GM19395 (cell line): ENCODE measurements around the gene ESD.

Experiments used
- ATAC-seq: cut with Tn5 transposase; IDR thresholded peaks from one replicate; pipeline ENCODE4 v1.9.1; 2021; ENCODE audit warnings: mild to moderate bottlenecking, moderate library complexity; ENCODE audit not compliant: unreplicated experiment

Gene ESD

GRCh38 chr13:46747031-46747820, 49.7 kb downstream of the ESD start:
- no peak for ATAC-seq

- no peak for ATAC-seq
Observed at GRCh38 chr13:46745706-46746105, 51.3 kb downstream of the ESD start.

- no peak for ATAC-seq
Observed at GRCh38 chr13:46745062-46745461, 51.9 kb downstream of the ESD start.

- no peak for ATAC-seq
Observed at GRCh38 chr13:46743191-46743590, 53.8 kb downstream of the ESD start.

- ATAC-seq, result no peak
Observed at GRCh38 chr13:46739447-46740098, 57.4 kb downstream of the ESD start.

- ATAC-seq, result no peak
Observed at GRCh38 chr13:46738766-46739165, 58.2 kb downstream of the ESD start.

GRCh38 chr13:46738055-46738454, 58.9 kb downstream of the ESD start:
- ATAC-seq, result no peak

- no peak for ATAC-seq
Observed at GRCh38 chr13:46736541-46737310, 60.2 kb downstream of the ESD start.

GRCh38 chr13:46735425-46735824, 61.5 kb downstream of the ESD start:
- ATAC-seq, result no peak

GRCh38 chr13:46731535-46731934, 65.4 kb downstream of the ESD start:
- no peak for ATAC-seq

- ATAC-seq, result no peak
Observed at GRCh38 chr13:46728777-46729176, 68.2 kb downstream of the ESD start.

- ATAC-seq, result no peak
Observed at GRCh38 chr13:46726347-46726746, 70.6 kb downstream of the ESD start.
